GM19455 (cell line): ENCODE data around the gene ESAM.
A peak's percentile ranks its signal among the peaks of the same experiment; 100 is the strongest.

ENCODE experiments used
- ATAC-seq: cut with Tn5 transposase; IDR thresholded peaks from one replicate; pipeline ENCODE4 v1.9.1; 2021; ENCODE audit not compliant: unreplicated experiment

The ESAM gene

DNA sequence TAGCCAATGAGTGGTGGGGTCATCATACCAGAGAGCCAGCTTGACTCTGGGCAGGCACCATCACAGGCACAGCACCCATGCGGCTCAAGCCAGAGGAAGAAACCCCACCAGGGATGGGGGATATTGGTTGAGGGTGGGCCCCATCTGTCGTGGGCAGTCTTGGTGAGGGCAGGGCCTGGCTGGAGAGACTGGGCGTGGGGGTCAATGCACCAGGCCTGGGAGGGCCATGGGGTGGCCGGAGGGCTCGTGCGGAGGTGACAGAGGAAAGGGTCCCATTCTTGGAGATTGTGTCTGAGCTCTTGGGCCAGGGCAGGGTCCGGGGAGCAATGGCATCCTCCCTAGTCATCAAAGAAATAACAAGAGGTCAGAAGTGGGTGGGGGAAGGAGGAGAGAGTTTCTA lies 8.5 kb downstream of the ESAM start:
- ATAC-seq = no peak

- no peak for ATAC-seq
These were observed 8.9 kb downstream of the ESAM start for GRCh38 chr11:124753205-124753604.

DNA sequence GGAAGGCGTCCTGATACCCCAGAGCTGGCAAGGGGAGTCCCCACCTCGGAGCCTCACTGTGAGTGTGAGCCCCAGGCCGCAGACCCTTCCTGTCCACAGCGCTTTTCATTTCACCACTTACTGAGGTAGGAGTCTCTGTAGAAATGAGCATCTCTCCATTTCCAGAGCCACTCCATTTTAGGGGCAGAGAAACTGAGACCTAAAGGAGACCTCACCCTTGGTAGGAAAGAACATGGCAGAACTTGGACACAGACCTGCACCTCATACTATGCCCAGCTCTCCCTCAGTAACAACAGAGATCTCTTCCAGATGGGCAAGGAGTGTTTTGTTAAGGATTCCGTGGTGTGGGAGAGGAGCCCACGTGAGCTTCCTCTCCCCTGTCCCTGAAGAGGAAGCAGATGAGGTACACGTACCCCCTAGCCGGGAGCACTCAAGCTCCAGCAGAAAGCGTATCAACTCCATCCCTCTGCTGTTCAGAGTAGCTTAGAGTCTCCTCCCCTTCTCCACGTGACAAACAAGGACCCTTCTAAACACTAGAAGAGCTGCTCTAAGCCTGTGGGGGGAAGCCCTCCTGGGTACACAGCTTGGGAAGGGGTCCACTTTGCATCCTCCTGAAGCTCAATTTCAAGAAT lies 9.5 kb downstream of the ESAM start:
- ATAC-seq = no peak

DNA sequence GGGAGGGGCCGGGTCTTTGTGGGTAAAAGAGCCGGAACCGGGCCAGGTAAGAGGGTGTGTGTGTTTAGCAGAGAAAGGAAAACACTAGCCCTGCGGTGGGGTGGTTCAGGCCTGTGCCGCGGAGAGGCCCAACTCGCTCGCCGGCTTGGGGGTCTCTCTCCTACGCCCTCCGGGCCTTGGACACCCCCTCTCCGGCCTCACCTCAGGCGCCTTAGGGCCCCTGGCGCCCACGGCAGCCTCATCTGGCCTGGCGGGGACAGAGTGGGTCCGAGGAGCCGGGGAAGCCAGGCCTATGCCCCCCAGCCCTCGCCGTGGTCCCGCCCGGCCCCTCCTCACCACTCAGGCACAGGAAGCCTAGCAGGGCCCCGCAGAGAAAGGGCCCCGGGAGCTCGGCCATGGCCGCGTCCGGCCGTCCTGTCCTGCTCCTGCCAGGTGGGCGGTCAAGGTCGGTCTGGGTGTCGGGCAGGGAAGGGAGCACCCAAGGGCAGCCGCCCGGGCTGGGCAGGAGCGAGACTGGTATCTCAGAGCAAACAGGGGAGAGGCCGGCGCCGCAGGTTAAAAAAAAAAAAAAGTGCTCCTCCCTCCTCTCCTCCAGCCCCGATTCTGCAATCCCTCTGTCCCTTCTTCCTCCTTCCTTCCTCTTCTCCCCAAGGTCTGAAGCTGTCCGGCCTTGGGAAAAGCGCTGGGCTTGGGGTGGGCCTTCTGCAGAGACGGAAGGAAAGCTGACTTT lies 10.2 kb downstream of the ESAM start, which contains the start of gene VSIG2:
Gene VSIG2 (minus strand): TSS at position 515 of the 730 bp plus-strand sequence. CDS start 118 bp downstream, at position 397.
- ATAC-seq = no peak

- no peak for ATAC-seq
These were observed 10.7 kb downstream of the ESAM start for GRCh38 chr11:124751391-124751740.

DNA sequence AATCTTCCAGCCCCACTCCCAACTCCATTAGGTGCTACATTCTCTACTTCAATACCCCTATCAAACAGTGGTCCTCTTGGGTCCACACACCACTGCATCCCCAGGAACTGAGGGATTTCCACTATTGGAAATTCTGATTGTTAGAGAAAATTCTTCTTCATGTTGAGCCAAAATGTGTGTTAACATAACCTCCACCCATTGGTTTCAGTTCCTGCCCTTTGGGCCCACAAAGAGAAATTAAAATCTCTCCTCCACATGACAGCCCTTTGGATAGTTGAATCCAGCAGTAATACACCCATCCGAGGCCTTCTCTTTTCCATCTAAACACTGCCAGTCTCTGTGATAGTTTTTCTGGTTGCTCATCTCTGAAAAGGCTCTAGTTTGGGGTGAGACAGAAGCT lies 12.2 kb downstream of the ESAM start:
- no peak for ATAC-seq

- ATAC-seq = no peak
These were observed 13.4 kb downstream of the ESAM start for GRCh38 chr11:124748481-124749343.

DNA sequence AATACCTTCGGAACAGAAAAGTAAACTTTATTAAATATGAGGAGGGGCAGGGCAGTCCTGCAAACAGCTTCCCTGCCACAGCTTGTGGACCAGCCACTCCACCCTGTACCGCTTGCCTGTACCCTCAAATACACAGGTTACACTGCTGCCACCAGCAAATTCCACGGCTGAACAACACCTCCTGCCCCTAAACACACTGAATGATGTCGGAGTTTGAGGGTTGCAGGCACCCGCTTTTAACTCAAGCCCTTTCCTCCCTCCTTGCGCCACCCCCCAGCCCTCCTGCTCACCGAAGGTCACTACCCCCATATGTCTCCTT lies 14.0 kb downstream of the ESAM start:
- no peak for ATAC-seq

DNA sequence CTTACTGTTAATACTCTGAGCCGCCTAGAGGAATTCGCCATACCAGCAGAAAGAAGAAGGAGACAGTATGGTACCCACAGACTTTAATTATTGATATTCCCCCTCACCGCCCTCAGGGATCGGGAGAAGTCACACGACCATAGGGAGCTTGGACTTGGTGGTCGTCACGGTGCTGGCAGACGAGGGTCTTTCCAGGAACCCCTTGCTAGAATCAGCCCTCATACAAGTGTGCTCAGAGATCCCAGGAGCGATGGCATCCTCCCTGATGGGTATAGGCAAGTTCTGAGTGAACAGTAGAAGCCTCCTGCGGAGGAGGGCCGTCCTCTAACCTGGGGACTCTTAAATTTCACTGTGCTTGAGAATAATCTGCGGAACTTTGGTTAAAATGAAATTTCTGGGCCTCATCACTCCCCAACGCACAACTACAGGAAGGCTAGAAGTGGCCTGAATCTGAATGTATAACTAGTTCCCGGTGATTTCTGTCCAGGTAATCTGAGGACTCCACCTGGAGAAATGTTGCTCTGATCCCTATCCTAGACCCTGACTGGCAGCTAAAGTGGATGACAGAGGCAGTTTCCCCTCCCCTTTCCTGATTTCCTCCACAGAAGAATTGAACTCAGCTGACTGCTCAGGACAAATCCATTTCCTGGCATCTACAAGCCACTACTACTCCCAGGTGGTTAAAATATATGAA lies 14.5 kb downstream of the ESAM start:
- no peak for ATAC-seq

- ATAC-seq = peak; percentile 92
These were observed 15.4 kb downstream of the ESAM start for GRCh38 chr11:124746621-124747243.

DNA sequence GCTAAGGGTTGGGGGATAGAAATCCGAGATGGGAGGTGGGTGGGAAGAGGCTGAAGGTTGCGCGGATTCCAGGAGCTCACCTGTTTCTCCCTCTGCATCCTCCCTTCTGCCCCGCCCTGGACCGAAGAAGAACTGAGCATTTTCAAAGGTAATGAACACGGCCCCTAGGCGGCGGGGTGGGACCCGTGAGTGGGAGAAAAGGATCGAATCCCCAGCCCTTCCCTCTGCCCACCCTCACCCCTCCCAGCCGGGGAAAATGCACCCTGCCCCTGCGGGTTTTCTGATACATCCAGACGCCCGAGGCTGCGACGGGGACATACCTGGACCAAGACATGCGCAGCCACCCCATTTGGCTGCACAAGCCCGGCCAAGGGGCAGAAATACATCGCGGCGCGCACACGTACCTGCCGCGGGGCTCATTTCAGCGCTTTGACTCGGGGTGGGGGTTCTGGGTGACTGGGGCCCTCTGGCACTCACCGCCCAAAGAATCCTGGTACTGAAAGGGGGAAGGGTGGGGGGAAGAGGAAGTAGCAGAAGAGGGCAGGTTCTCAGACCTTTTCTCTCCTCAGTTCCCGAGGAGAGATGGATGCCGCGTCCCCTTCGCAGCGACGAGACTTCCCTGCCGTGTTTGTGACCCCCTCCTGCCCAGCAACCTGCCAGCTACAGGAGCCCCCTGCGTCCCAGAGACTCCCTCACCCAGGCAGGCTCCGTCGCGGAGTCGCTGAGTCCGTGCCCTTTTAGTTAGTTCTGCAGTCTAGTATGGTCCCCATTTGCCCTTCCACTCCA lies 16.1 kb downstream of the ESAM start:
- peak; percentile 16 for ATAC-seq

DNA sequence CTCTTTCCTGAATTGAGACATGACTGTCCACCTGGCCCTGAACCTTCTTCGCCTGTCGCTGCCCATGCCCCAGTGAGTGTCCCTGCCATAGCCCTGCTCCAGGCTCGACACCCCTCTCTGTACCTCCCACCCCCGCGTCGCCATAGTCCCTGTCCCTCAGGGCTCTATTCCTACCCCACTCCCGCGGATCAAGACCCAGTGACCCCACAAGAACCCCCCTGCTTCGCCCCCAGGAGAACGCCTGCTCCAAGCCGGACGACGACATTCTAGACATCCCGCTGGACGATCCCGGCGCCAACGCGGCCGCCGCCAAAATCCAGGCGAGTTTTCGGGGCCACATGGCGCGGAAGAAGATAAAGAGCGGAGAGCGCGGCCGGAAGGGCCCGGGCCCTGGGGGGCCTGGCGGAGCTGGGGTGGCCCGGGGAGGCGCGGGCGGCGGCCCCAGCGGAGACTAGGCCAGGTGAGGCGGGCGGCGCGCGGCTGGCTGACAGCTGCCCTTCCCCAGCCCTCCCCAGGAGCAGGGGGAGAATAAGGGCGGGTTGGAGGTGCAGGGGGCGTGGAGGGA lies 16.7 kb downstream of the ESAM start:
- ATAC-seq = no peak

DNA sequence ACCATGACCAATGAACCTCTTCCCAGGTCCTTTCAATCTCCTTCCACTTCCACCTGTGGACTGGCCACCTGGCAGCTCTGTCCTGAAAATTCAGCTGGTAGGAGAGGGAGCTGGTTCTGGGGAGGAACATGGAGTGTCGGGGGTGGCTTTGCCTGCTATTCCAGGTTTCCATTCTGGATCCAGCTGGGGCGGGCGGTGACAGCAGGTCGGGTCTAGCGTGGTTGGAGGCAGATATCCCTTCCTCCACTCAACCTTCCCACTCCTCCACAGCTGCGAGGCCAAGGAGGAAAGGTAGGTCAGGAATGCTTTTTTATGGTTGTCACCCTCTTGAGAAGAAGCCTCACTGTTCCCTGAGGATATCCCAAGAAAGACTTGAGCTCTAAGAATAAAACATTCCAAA lies 19.0 kb downstream of the ESAM start:
- ATAC-seq = no peak

- no peak for ATAC-seq
These were observed 19.5 kb downstream of the ESAM start for GRCh38 chr11:124742555-124742954.

DNA sequence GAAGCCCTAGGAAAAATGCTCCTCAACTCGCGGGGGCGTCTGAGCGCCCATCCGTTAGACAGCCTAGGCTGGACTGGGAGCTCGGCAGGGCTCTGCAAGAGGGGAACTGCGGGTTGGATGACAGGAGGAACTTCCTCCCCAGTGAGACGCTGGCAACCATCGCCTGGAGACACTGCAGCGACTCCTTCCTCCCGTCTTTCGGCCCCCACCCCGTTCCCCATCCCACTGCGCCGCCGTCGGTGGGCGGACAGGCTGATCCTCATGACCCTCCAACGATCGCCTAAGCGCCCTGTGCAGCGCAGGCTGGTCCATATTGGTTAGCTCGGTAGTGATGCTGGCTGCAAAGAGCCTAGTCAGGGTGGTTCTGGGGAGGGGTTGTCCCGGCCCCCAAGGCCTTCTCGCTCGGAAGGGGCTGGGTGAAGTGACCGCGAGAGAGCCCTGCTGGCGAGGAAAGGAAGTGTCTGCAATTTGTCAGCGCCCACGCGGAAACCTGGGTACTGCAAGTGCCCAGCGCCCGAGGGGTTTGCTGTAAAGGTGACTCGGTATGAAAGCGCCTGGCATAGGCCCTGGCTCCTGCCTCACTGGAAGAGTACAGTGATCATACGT lies 21.7 kb downstream of the ESAM start:
- peak; percentile 34 for ATAC-seq

GRCh38 chr11:124739479-124740276 lies 22.4 kb downstream of the ESAM start, which contains the start of gene NRGN:
TSS of gene NRGN (plus strand) at chr11:124739942. CDS start at chr11:124740085, 143 bp downstream.
- ATAC-seq = peak; percentile 99

DNA sequence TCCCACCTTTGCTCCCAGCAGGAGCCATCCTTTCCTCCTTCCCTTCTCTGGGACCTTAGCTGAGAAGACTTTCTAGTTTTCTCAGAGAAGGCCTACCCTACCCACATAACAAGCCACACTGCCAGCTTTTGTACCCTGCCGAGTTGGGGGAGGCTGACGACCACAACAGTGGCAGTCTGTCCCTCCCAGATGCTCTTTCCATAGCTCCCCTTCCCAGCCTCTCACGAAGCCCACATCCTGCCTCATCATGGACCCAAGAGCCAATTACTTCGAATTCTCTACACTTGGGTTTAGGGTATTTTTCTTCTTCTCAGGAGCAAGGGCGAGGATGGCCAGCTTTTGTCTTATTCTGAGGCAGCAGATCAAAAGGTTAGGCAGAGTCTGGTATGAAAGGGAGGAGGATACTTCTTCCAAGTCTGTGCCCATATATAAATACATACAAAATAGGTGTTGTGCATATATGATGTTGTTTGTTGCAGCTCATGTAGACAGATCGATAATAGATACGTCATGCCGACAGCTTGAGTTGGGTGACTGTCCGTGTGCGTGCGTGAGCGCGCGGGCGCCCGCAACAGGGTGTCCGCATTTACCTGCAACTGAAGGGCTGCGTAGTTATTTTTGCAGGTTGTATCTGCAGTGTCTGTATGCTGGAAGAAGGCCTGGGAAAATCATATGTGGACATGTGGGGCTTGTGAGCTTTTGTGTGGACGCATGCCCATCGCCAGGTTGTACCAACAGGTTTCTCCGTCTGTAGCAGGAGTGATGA lies 23.2 kb downstream of the ESAM start:
- no peak for ATAC-seq
